Sigmoid colon (tissue), 7 donors: ENCODE measurements around the gene LAMC1. TPM values are rescaled to one million over a fixed set of nuclear protein-coding genes. Genes with fewer than 3 reads are reported as not detected.
A peak's percentile ranks its signal among the peaks of the same experiment; 100 is the strongest.

Experiments
- DNase-seq: peaks from one replicate; pipeline ENCODE4 v3.0.0-alpha.2; 2019
- H3K27ac ChIP-seq, 4 donors: fragments of 200-600 bp; sonication (generic); one replicate each; pipeline ENCODE4 v1.5.1; 2016 to 2019; ENCODE audit warnings: mild to moderate bottlenecking in 1 of 4
- H3K27me3 ChIP-seq, 3 donors: fragments of 200-600 bp; sonication (generic); one replicate each; pipeline ENCODE4 v1.5.1; 2019; ENCODE audit warnings: mild to moderate bottlenecking in 1 of 3
- H3K36me3 ChIP-seq, 4 donors: fragments of 200-600 bp; sonication (generic); one replicate each; pipeline ENCODE4 v1.5.1; 2016 to 2019
- H3K4me1 ChIP-seq, 4 donors: fragments of 200-600 bp; sonication (generic); one replicate each; pipeline ENCODE4 v1.5.1; 2017 to 2019
- H3K4me3 ChIP-seq, 4 donors: fragments of 200-600 bp; sonication (generic); one replicate each; pipeline ENCODE4 v1.5.1; 2017 to 2019; ENCODE audit warnings: mild to moderate bottlenecking in 2 of 4, moderate library complexity in 1 of 4
- H3K9me3 ChIP-seq, 4 donors: fragments of 200-600 bp in 3 of 4; sonication (generic) in 3 of 4; one replicate each; pipeline versions ENCODE4 v1.5.1 to v1.6.1; 2013 to 2019
- EP300 ChIP-seq, 4 donors: sonication (generic); formaldehyde crosslinking; IDR thresholded peaks; one replicate each; pipeline ENCODE4 v1.6.1; 2017; ENCODE audit warnings: antibody characterized with exemption in 4 of 4
- POLR2A ChIP-seq, 2 donors: fragments of 450-650 bp; IDR thresholded peaks; one replicate each; pipeline ENCODE4 v1.6.1; 2016; ENCODE audit warnings: antibody characterized with exemption in 2 of 2, mild to moderate bottlenecking in 2 of 2, moderate library complexity in 2 of 2
- POLR2AphosphoS5 ChIP-seq, 4 donors: sonication (generic); formaldehyde crosslinking; IDR thresholded peaks; one replicate each; pipeline ENCODE4 v1.6.1; 2017; ENCODE audit warnings: antibody characterized with exemption in 4 of 4
- WGBS, 2 donors: extraction: QIAGEN DNeasy Blood & Tissue Kit; methylation state at CpG; one replicate each; pipeline ENCODE4 v1.1.7; 2013; 5-methylcytosine and 5-hydroxymethylcytosine counted together
- intact Hi-C: fragments of 100-400 bp; cut with DNase I; formaldehyde crosslinking; loops from one replicate; pipeline ENCODE4 v1.15.1; 2023
- polyA plus RNA-seq, 3 donors: library from polyadenylated mRNA; stranded (reverse); fragments of 200-250 nt; gene quantifications; one replicate each; pipeline ENCODE4 v1.2.3, GENCODE V29; 2013
- total RNA-seq, 4 donors: library from RNA; depleted of rRNA; stranded (reverse); fragments of >200 nt; gene quantifications; one replicate each; pipeline ENCODE4 v1.1.0, GENCODE V29; 2016
- TF ChIP-seq, protein P1 (sequence below), 4 experiments: fragments of 450-650 bp in 3 of 4; fragments of 200-600 bp in 1 of 4; IDR thresholded peaks; one replicate each; pipeline ENCODE4 v1.5.1; 2016 to 2019; ENCODE audit warnings: antibody characterized with exemption in 4 of 4, mild to moderate bottlenecking in 3 of 4, moderate library complexity in 2 of 4
- donor health status: healthy with polysubstance abuse.
- donor health status: Bipolar disorder and iron deficiency.
- donor health status: healthy.

The LAMC1 gene
- total and polyA plus RNA-seq, 7 donors: 3.5 to 542 (median 269) TPM

DNA sequence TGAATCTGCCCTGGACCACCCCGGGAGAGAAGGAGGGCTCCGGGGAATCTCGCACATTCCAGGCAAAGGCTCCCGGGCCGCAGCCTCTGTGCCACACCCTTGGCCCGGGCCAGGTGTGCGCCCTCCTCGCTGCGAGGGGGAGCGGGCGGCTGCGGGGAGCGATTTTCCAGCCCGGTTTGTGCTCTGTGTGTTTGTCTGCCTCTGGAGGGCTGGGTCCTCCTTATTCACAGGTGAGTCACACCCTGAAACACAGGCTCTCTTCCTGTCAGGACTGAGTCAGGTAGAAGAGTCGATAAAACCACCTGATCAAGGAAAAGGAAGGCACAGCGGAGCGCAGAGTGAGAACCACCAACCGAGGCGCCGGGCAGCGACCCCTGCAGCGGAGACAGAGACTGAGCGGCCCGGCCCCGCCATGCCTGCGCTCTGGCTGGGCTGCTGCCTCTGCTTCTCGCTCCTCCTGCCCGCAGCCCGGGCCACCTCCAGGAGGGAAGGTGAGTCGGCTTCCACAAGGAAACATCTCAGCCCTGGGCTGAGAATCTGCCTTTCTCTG is 162.8 kb downstream of the LAMC1 start, which contains the start of gene LAMC2:
LAMC2 (plus strand) TSS at position 324 of the 550 bp plus-strand sequence; CDS start at position 413, 89 bp downstream.
- Histone ChIP-seq H3K27ac (peak within 1 kb of the TSS; percentile 35 to 69 (median 50)), H3K9me3 (no peaks in the 10 kb centered on the region), H3K36me3 (no peaks in the 10 kb centered on the region), H3K4me3 (peak within 1 kb of the TSS in 3 of 4 donors; percentile 35 to 46 (median 40)), H3K4me1 (peaks cover 0 to 10% (median 3%) of the 10 kb centered on the region in 4 donors), H3K27me3 (no peaks in the 10 kb centered on the region)
- no peak for TF ChIP-seq POLR2A (IDR thresholded peaks at IDR 0.05)
- TF ChIP-seq POLR2AphosphoS5 (IDR thresholded peaks at IDR 0.05): peak in 1 of 4 donors; percentile 21
- TF ChIP-seq, protein P1, sequence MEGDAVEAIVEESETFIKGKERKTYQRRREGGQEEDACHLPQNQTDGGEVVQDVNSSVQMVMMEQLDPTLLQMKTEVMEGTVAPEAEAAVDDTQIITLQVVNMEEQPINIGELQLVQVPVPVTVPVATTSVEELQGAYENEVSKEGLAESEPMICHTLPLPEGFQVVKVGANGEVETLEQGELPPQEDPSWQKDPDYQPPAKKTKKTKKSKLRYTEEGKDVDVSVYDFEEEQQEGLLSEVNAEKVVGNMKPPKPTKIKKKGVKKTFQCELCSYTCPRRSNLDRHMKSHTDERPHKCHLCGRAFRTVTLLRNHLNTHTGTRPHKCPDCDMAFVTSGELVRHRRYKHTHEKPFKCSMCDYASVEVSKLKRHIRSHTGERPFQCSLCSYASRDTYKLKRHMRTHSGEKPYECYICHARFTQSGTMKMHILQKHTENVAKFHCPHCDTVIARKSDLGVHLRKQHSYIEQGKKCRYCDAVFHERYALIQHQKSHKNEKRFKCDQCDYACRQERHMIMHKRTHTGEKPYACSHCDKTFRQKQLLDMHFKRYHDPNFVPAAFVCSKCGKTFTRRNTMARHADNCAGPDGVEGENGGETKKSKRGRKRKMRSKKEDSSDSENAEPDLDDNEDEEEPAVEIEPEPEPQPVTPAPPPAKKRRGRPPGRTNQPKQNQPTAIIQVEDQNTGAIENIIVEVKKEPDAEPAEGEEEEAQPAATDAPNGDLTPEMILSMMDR (IDR thresholded peaks at IDR 0.05): peak in 2 of 4 experiments; percentile 26 to 29
- DNase-seq: peak; percentile 67
- WGBS, 2 donors: 6 to 15% methylated on average over 30 of the region's 30 CpGs
- intact Hi-C loops: no loop called here

DNA sequence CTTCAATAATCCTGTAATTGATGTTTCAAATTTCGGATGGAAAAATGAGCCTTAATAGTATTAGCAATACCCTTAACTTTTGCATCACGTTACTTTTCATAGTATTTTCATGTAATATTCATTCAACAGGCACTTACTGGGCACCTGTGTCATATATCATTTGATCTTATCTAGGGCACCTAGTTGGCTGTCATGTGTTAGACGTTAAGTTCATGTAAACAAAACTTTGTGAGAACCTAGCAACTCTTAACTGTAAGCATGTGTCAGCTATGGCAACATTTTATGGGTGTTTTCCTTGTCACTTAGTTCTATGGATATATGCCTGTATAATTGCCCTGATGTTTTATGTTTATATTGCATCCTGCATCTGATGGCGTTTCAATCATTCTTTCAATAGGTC is 163.6 kb downstream of the LAMC1 start:
- H3K9me3 ChIP-seq: no peaks in the 10 kb centered on the region
- 19 to 64% methylated on average over 4 of the region's 4 CpGs for WGBS, 2 donors
- no peak overlapping the region for H3K4me3 ChIP-seq
- intact Hi-C loops: no loop called here
- H3K36me3 ChIP-seq: no peaks in the 10 kb centered on the region
- peaks cover 0 to 9% (median 1%) of the 10 kb centered on the region in 4 donors for H3K4me1 ChIP-seq
- H3K27me3 ChIP-seq: no peaks in the 10 kb centered on the region
- TF ChIP-seq POLR2AphosphoS5 (IDR thresholded peaks at IDR 0.05) (no peak), POLR2A (IDR thresholded peaks at IDR 0.05) (no peak), EP300 (IDR thresholded peaks at IDR 0.05) (no peak)
- TF ChIP-seq, protein P1 (IDR thresholded peaks at IDR 0.05): no peak
- DNase-seq: no peak
- H3K27ac ChIP-seq: peak overlapping the region in 2 of 4 donors; percentile 58 to 69

DNA sequence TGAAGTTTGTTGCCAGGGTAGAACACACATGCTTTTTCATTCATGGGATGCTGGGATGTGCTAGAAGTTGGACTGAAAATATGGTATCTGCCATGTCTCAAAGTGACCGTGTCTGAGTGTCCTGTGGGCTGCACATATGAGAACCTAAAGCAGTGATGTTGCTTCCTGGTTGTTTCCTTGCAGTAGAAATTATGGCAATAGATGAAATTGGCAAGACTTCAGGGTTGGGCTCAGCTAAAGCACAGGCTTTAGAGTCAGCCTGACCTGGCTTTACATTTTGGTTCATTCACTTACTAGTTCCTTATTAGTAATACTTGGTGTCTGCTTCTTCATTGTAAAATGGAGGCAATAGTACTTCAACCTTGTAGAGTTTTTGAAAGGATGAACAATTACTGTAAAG is 165.0 kb downstream of the LAMC1 start:
- DNase-seq: no peak
- no peak for TF ChIP-seq EP300 (IDR thresholded peaks at IDR 0.05)
- no peak for TF ChIP-seq POLR2AphosphoS5 (IDR thresholded peaks at IDR 0.05)
- no peak for TF ChIP-seq POLR2A (IDR thresholded peaks at IDR 0.05)
- TF ChIP-seq, protein P1 (IDR thresholded peaks at IDR 0.05): no peak
- Histone ChIP-seq H3K36me3 (no peaks in the 10 kb centered on the region), H3K4me3 (no peak overlapping the region), H3K27ac (no peak overlapping the region), H3K9me3 (no peaks in the 10 kb centered on the region), H3K27me3 (no peaks in the 10 kb centered on the region), H3K4me1 (peaks cover 0 to 9% (median 2%) of the 10 kb centered on the region in 4 donors)
- intact Hi-C loops: no loop called here
- WGBS, 2 donors: 82 to 84% methylated on average over 1 of the region's 1 CpG

DNA sequence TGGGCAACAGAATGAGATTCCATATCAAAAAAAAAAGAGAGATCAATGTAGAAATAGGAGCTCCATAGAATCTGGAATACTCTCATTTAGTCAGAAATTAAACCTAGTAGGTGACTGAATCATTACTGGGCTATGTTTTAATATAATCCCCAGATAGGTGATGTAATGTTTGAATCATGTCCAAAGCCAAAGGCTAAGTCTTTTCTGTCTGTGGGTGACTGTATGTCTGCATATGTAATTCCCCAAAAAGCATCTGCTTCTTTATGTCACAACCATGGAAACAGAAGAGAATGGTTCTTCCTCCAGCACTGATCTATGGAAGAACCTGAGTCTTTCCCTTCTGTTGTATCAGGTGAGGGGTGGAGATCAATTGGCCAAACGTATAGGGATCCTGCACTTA is 168.6 kb downstream of the LAMC1 start:
- no peak overlapping the region for H3K4me3 ChIP-seq
- intact Hi-C loops: no loop called here
- peaks cover 0 to 3% (median under 1%) of the 10 kb centered on the region in 4 donors for H3K4me1 ChIP-seq
- no peaks in the 10 kb centered on the region for H3K27me3 ChIP-seq
- H3K36me3 ChIP-seq: no peaks in the 10 kb centered on the region
- 58 to 84% methylated on average over 1 of the region's 1 CpG for WGBS, 2 donors
- TF ChIP-seq EP300 (IDR thresholded peaks at IDR 0.05): no peak
- no peak for TF ChIP-seq POLR2AphosphoS5 (IDR thresholded peaks at IDR 0.05)
- TF ChIP-seq, protein P1 (IDR thresholded peaks at IDR 0.05): no peak
- TF ChIP-seq POLR2A (IDR thresholded peaks at IDR 0.05): no peak
- H3K9me3 ChIP-seq: no peaks in the 10 kb centered on the region
- DNase-seq: no peak
- peak overlapping the region in 1 of 4 donors; percentile 25 for H3K27ac ChIP-seq
